ENCODE measurements around the gene CITED2.

DNA sequence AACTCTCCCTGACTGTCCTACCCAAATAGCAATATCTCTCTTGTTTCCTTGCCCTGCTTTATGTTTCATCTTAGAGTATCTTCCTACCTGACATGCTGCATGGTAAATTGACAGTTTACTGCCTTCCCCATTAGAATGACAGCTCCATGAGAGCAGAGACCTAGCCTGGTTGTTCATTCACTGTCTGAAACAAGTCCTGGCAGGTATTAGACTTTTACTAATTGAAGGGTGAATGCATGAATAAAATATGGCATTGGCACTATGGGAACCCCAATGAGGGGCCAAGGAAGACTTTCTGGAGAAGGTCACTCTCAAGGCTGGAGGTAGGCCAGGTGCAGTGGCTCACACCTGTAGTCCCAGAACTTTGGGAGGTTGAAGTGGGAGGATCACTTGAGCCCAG, 3.8 kb upstream of the CITED2 start:
- TF ChIP-seq, protein P1, sequence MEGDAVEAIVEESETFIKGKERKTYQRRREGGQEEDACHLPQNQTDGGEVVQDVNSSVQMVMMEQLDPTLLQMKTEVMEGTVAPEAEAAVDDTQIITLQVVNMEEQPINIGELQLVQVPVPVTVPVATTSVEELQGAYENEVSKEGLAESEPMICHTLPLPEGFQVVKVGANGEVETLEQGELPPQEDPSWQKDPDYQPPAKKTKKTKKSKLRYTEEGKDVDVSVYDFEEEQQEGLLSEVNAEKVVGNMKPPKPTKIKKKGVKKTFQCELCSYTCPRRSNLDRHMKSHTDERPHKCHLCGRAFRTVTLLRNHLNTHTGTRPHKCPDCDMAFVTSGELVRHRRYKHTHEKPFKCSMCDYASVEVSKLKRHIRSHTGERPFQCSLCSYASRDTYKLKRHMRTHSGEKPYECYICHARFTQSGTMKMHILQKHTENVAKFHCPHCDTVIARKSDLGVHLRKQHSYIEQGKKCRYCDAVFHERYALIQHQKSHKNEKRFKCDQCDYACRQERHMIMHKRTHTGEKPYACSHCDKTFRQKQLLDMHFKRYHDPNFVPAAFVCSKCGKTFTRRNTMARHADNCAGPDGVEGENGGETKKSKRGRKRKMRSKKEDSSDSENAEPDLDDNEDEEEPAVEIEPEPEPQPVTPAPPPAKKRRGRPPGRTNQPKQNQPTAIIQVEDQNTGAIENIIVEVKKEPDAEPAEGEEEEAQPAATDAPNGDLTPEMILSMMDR (IDR thresholded peaks at IDR 0.05 in 2 of 3, conservative IDR thresholded peaks at IDR 0.05 in 1 of 3; ENCODE audit: borderline replicate concordance in 1 of 3, insufficient read depth in 1 of 3, low read depth in 2 of 3, low read length in 2 of 3), result no peak
- TF ChIP-seq EZH2phosphoT487 (IDR thresholded peaks at IDR 0.05; ENCODE audit: borderline replicate concordance) (no peak), RAD21 (IDR thresholded peaks at IDR 0.05; ENCODE audit: low read depth) (no peak), POLR2AphosphoS5 (IDR thresholded peaks at IDR 0.05; ENCODE audit: low read depth, low read length) (no peak), SP1 (IDR thresholded peaks at IDR 0.05; ENCODE audit: low read depth) (no peak), ZNF274 (IDR thresholded peaks at IDR 0.05; ENCODE audit: low read depth, low read length) (no peak), POLR2A (IDR thresholded peaks at IDR 0.05; ENCODE audit: borderline replicate concordance, extremely low read depth, insufficient read depth, insufficient read length) (no peak), SRF (IDR thresholded peaks at IDR 0.05; ENCODE audit: low read depth) (no peak)
- TF ChIP-seq, protein P2, sequence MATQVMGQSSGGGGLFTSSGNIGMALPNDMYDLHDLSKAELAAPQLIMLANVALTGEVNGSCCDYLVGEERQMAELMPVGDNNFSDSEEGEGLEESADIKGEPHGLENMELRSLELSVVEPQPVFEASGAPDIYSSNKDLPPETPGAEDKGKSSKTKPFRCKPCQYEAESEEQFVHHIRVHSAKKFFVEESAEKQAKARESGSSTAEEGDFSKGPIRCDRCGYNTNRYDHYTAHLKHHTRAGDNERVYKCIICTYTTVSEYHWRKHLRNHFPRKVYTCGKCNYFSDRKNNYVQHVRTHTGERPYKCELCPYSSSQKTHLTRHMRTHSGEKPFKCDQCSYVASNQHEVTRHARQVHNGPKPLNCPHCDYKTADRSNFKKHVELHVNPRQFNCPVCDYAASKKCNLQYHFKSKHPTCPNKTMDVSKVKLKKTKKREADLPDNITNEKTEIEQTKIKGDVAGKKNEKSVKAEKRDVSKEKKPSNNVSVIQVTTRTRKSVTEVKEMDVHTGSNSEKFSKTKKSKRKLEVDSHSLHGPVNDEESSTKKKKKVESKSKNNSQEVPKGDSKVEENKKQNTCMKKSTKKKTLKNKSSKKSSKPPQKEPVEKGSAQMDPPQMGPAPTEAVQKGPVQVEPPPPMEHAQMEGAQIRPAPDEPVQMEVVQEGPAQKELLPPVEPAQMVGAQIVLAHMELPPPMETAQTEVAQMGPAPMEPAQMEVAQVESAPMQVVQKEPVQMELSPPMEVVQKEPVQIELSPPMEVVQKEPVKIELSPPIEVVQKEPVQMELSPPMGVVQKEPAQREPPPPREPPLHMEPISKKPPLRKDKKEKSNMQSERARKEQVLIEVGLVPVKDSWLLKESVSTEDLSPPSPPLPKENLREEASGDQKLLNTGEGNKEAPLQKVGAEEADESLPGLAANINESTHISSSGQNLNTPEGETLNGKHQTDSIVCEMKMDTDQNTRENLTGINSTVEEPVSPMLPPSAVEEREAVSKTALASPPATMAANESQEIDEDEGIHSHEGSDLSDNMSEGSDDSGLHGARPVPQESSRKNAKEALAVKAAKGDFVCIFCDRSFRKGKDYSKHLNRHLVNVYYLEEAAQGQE (IDR thresholded peaks at IDR 0.05; ENCODE audit: low read depth), result no peak

Data from HCT116 (cell line).